Transverse colon (tissue), 4 donors: ENCODE results near the gene CDK13.

Experiments used
- EP300 ChIP-seq: sonication (generic); formaldehyde crosslinking; IDR thresholded peaks from one replicate; pipeline ENCODE4 v1.6.1; 2017; ENCODE audit warnings: antibody characterized with exemption, low read depth
- POLR2A ChIP-seq: fragments of 450-650 bp; IDR thresholded peaks from one replicate; pipeline ENCODE4 v1.6.1; 2016; ENCODE audit warnings: antibody characterized with exemption, mild to moderate bottlenecking, moderate library complexity
- POLR2AphosphoS5 ChIP-seq, 3 donors: sonication (generic); formaldehyde crosslinking; IDR thresholded peaks; one replicate each; pipeline ENCODE4 v1.6.1; 2016; ENCODE audit warnings: antibody characterized with exemption in 3 of 3
- TF ChIP-seq, protein P1 (sequence below), 5 experiments: fragments of 200-600 bp in 3 of 5; fragments of 450-650 bp in 2 of 5; sonication (generic) in 3 of 5; IDR thresholded peaks; 1 replicate in 2 of 5; 2 replicates in 3 of 5; pipeline ENCODE4 v1.5.1; 2016 to 2017; ENCODE audit warnings: antibody characterized with exemption in 5 of 5, inconsistent platforms in 3 of 5, mild to moderate bottlenecking in 2 of 5, moderate library complexity in 1 of 5

DNA sequence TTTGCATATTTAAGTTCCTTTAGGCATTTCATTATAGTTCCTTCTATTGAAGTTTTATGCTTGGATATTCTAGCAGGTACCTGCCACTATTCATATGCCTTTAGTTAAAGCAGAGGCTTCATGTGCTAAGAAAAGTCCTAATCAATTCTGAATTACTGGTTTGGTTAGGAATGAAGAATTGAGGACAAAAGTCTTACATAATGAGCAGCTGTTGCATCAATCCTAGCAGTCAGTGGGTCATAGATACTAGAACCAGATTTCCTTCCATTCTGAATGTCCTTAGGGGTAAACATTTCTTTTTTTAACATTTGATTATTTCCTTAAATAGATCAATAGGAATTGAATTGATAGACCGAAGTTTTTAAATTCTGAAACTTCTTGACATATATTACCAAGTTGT is 59.2 kb downstream of the CDK13 start:
- TF ChIP-seq, protein P1, sequence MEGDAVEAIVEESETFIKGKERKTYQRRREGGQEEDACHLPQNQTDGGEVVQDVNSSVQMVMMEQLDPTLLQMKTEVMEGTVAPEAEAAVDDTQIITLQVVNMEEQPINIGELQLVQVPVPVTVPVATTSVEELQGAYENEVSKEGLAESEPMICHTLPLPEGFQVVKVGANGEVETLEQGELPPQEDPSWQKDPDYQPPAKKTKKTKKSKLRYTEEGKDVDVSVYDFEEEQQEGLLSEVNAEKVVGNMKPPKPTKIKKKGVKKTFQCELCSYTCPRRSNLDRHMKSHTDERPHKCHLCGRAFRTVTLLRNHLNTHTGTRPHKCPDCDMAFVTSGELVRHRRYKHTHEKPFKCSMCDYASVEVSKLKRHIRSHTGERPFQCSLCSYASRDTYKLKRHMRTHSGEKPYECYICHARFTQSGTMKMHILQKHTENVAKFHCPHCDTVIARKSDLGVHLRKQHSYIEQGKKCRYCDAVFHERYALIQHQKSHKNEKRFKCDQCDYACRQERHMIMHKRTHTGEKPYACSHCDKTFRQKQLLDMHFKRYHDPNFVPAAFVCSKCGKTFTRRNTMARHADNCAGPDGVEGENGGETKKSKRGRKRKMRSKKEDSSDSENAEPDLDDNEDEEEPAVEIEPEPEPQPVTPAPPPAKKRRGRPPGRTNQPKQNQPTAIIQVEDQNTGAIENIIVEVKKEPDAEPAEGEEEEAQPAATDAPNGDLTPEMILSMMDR (IDR thresholded peaks at IDR 0.05), result no peak
- TF ChIP-seq POLR2A, result no peak
- no peak for TF ChIP-seq EP300
- no peak for TF ChIP-seq POLR2AphosphoS5 (IDR thresholded peaks at IDR 0.05)
